Measurements from ENCODE around the gene MYO10.
"Not testable (repeated sequence)": the region's sequence is repeated elsewhere in the genome, so short reads cannot be mapped to it uniquely, and the experiment has no call there.

Gene MYO10

GRCh38 chr5:16864631-16865131, 71.4 kb downstream of the MYO10 start:
- DNase-seq (ENCODE audit: low read depth in 2 of 3, low spot score in 2 of 3), result no peak

DNA sequence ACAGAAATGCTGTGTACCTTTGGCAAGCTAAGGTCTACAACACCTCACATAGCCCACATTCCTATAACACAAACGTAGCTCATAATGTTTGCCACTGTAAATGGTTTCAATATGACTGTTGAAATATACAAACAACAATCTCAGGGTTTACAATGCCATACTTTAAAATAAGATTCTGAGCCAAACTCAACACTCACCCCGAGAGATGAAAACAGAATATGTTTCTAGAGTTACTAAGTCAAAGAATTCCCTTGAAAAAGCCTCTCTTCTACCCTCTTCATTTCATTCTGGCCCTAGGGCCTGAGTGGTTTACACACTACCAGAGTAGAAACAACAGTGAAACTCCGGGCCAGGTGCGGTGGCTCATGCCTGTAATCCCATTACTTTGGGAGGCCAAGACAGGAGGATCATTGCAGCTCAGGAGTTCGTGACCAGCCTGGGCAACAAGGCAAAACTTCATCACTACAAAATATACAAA, 72.6 kb downstream of the MYO10 start:
- no peak for DNase-seq (ENCODE audit: low read depth in 2 of 3, low spot score in 2 of 3)

GRCh38 chr5:16862777-16863176, 73.3 kb downstream of the MYO10 start:
- DNase-seq (ENCODE audit: low read depth in 2 of 3, low spot score in 2 of 3), result no peak

DNA sequence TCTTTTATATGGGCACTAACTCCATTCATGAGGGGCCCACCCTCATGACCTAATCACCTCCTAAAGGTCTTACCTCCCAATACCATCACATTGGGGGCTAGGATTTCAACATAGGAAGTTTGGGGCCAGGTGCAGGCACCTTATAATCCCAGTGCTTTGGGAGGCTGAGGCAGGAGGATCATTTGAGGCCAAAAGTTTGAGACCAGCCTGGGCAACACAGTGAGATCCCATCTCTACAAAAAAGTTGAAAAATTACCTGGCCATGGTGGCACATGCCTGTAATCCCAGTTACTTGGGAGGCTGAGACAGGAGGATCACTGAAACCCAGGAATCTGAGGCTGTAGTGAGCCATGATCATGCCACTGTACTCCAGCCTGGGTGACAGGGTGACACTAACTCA, 76.7 kb downstream of the MYO10 start:
- DNase-seq (ENCODE audit: low read depth in 2 of 3, low spot score in 2 of 3), result no peak

DNA sequence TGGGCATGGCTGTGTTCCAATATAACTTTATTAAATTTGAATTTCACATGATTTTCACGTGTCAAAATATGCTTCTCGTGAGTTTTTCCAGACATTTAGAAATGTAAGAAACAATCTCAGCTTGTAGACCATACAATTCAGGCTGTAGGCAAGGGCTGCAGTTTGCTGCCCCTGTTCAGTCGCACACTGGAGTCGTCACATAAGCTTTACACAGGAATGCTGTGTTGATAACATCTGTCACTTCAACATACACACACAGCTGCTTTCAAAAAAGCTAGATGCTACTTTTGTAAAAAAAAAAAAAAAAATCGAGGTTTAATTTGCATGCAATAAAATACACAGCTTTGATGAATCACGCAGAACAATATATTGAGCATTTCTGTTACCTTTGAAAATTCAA, 77.9 kb downstream of the MYO10 start:
- no peak for DNase-seq (ENCODE audit: low read depth in 2 of 3, low spot score in 2 of 3)

DNA sequence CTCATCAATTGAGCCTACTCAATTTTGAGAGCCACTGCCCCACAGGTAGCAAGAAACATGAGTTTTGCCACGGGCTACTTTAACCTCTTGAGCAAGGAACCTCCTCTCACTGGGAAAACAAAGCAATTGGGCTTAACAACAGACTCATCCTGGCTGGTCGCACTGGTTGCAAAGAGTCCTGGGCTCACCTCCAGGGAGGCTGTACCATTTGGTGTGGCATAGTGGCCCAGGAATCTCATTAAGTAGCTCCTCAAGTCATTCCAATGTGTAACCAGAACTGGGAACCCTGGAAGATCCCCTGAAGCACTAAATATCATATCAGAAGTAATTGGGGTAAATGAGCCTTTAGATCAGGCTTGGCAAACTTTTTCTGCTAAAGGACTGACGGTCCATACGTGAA, 78.5 kb downstream of the MYO10 start:
- no peak for DNase-seq (ENCODE audit: low read depth in 2 of 3, low spot score in 2 of 3)

DNA sequence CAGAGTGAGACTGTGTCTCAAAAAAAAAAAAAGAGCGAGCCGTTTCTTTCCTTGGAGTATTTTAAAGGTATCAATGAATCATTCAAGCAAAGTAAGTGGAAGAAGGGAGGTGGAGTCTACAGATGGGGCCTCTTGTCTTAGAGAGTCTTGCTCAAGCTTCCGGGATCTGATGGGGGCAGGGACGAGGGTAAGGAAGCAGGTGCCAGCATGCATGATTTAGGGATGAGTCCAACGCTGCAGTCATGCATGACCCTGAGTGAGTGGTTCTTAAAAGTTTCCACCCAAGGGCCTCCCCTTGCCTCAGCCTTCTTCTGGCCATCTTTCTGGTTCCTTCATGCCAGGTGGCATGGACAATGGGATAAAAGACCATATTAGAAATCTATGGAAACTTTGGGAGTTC, 79.6 kb downstream of the MYO10 start:
- no peak for DNase-seq (ENCODE audit: low read depth in 2 of 3, low spot score in 2 of 3)

DNA sequence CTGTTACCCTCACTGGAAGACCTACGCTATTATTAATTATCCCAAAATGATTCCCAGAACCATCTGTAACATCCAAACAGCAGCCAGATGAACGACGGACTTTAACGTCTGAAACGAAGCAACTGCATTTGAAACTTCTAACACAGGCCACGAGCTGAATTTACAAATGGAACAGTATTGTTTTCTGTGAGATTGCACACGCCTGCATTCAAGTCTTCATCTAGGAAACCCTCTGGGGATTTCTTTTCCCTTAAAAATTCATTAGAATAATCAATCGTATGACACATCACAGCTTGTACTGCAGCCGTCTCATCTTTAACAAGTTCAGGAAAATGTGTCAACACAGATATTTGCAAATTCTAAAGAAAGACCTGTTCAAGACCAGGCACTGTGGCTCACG, 80.2 kb downstream of the MYO10 start:
- DNase-seq (ENCODE audit: low read depth in 2 of 3, low spot score in 2 of 3), result no peak

GRCh38 chr5:16855485-16855884, 80.6 kb downstream of the MYO10 start:
- DNase-seq (ENCODE audit: low read depth in 2 of 3, low spot score in 2 of 3), result no peak

DNA sequence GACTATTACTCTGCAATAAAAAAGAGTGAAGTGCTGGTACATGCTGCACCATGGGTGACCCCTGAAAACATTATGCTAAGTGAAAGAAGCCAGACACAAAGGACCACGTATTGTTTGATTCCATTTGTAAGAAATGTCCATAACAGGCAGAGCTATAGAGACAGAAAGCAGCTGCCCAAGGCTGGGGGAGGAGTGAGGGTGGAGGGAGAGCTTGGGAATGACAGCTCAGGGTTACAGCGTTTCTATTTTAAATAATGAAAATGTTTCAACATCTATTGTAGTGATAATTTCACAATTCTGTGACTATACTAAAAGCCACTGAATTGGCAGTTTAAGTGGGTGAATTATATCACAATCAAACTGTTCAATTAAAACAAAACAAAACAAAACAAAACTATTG, 81.7 kb downstream of the MYO10 start:
- DNase-seq (ENCODE audit: low read depth in 2 of 3, low spot score in 2 of 3), result no peak

- DNase-seq (ENCODE audit: low read depth in 2 of 3, low spot score in 2 of 3), result no peak
These were observed 82.6 kb downstream of the MYO10 start for GRCh38 chr5:16853518-16853917.

GRCh38 chr5:16852251-16853005, 83.7 kb downstream of the MYO10 start:
- DNase-seq (ENCODE audit: low read depth in 2 of 3, low spot score in 2 of 3), result no peak

DNA sequence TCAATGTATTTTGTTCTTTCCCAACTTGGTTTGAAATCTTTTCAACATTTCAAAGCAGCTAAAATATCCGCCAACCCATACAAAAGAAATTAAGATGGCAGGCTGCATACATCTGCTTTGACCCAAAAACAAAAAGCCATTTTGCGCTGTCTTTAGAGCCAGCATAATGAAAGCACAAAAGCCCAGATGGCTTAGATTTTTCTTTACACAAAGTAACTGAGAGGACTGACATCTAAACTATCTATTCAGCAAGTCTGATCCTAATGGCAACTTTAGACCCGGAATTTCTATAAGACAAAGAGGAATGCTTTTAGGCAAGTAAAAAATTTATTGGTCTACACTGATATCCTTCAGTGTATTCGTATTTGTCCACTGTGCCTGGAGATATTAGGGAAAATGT, 86.3 kb downstream of the MYO10 start:
- DNase-seq (ENCODE audit: low read depth in 2 of 3, low spot score in 2 of 3), result no peak

DNA sequence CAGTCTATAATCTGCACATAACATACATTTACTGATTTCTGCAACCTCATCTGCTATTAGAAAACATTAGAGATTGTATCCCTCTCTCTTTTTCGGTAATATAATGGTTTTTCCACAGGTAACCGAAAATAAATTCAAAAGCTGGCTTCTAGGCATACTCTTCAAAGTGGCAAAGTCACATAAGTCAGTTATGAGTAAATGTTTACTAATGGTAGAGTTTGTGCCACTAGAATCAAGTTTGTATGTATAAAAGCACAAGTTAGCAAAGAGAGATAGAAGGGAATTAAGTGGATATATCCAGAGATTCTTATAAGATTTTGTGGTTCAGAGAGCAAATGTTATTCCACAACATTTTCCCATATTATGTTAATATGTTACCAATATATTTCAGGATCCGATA, 86.9 kb downstream of the MYO10 start:
- no peak for DNase-seq (ENCODE audit: low read depth in 2 of 3, low spot score in 2 of 3)

DNA sequence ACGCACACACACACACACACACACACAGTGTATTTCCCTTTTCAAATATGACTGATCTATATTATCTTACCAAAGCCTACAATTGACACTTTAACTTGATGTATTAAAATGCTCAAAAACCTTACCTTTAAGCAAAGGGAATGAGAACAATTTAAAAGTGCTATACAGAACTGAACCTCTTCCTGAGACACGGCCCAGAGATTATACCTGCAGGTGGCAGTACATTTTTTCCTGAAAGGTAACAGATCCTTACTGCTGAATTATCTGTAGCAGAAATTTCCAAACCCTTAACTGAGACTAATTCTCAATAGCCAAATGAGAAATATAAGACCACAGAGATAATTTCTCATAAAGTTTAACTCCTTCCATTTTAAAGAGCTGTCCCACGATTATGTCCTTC, 91.1 kb downstream of the MYO10 start:
- no peak for DNase-seq (ENCODE audit: low read depth in 2 of 3, low spot score in 2 of 3)

DNA sequence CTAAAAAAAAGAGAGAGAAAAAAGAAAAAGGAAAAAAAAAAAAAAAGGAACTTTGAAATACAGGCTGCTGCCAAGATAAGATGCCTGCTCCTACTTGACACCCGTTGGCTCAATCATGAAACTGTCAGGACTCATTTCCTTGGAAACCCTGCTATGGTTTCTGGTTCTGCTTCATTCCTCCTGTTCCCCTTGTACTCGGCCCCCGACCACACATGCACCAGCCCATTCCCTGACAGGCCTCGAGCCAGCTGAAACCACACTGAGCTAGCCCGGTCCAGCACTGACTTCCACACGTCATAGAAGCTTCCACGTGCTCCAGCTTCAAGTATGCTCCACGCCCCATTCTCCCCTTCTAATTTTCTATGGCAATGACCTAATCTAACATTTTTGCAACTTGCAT, 93.2 kb downstream of the MYO10 start:
- no peak for DNase-seq (ENCODE audit: low read depth in 2 of 3, low spot score in 2 of 3)

DNA sequence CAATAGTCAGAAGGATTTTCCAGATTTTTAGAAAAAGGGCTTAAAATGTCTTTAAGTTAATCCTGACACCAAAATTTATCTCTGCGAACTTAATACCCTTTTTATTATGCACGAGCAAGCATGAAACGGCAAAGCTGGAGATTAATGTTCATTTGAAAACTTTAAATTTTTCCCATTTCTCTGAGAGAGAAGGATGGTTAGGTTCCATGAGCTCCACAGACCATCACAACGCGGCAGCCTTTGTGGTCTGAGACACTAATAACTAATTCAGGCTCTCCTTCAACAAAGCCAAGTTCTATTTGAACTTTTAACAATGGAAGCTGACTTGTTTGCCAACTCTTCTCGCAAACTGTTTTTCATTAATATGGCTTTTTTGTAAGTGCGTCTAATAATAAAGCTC, 94.7 kb downstream of the MYO10 start:
- no peak for DNase-seq (ENCODE audit: low read depth in 2 of 3, low spot score in 2 of 3)

DNA sequence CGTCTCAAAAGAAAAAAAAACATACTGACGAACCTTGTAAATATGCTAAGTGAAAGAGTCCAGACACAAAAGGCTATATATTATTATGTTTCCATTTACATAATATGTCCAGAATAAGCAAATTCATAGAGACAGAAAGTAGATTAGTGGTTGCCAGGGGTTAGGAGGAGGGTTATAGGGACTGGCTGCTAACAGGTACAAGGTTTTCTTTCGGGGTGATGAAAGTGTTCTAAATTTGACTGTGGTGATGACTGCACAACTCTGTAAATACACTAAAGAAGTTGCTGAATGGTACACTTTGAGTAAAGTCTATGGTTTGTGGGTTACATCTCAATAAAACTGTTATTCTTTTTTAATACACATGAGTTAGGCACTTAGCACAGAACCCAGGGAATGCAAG, 98.8 kb downstream of the MYO10 start:
- no peak for DNase-seq (ENCODE audit: low read depth in 2 of 3, low spot score in 2 of 3)

- DNase-seq (ENCODE audit: low read depth in 2 of 3, low spot score in 2 of 3), result no peak
These were observed 102.1 kb downstream of the MYO10 start for GRCh38 chr5:16834029-16834428.

DNA sequence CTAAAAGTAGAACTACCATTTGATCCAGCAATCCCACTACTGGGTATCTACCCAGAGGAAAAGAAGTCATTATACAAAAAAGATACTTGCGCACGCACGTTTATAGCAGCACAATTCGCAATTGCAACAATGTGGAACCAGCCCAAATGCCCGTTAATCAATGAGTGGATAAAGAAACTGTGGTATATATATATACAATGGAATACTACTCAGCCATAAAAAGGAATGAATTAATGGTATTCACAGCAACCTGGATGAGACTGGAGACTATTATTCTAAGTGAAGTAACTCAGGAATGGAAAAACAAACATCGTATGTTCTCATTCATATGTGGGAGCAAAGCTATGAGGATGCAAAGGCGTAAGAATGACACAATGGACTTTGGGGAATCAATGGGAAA, 104.8 kb downstream of the MYO10 start:
- DNase-seq (ENCODE audit: low read depth in 2 of 3, low spot score in 2 of 3), result not testable (repeated sequence)

DNA sequence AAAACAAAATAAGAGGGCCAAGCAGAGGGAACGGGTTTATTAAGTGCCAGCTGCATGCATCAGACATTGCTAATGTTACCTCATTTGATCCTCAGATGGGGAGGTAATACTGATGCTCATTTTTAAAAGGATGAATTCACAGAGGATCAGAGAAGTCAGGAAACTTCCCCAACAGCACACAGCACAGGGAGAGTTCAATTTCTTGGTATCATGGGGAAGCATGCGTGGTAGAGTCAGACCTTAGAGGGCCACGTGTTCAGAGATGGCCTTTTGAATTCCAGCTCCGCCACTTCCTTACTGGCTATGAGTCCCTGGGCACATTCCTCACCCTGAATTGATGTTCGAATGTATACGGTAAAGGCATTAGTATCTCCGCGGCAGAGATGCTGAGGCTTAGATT, 108.3 kb downstream of the MYO10 start:
- no peak for DNase-seq (ENCODE audit: low read depth in 2 of 3, low spot score in 2 of 3)

GRCh38 chr5:16826379-16827125, 109.5 kb downstream of the MYO10 start:
- DNase-seq (ENCODE audit: low read depth in 2 of 3, low spot score in 2 of 3), result no peak
